HCT116 (cell line): ENCODE data around the gene LIMA1. TPM values are rescaled to one million over a fixed set of nuclear protein-coding genes. Genes with fewer than 3 reads are reported as not detected.
A peak's percentile ranks its signal among the peaks of the same experiment; 100 is the strongest.

Experiments
- ATAC-seq: fragments of 200-7000 bp; cut with Tn5 transposase; 2 replicates; pipeline ENCODE4 v1.9.1; 2020; ENCODE audit warnings: mild to moderate bottlenecking, moderate library complexity
- BruUV-seq: library from RNA; stranded (reverse); fragments of 400-500 nt; replicated peaks from 2 replicates; lab custom pipeline; 2021; lab: Mats Ljungman, UMichigan
- CTCF ChIA-PET: fragments of 300-600 bp; sonication (Branson Sonifier 250); formaldehyde crosslinking; loops from one replicate; lab custom pipeline; 2021; ENCODE audit warnings: antibody characterized with exemption; lab: Charles Lee
- POLR2A ChIA-PET: fragments of 300-600, 350-600 bp; sonication (Branson Sonifier 250); formaldehyde crosslinking; loops from one replicate; lab custom pipeline; 2021; ENCODE audit warnings: antibody characterized with exemption; lab: Charles Lee
- RAD21 ChIA-PET, 2 experiments: fragments of 300-600 bp; sonication (Branson Sonifier 250); formaldehyde crosslinking; loops; one replicate each; lab custom pipeline; 2023; ENCODE audit warnings: low total read pairs in 2 of 2; ENCODE audit not compliant: uncharacterized antibody in 2 of 2, unreplicated experiment in 2 of 2, low non-redundant PET in 1 of 2; lab: Charles Lee
- DNase-seq: peaks from one replicate; pipeline ENCODE4 v3.0.0-alpha.2; 2010; ENCODE audit warnings: low read depth, low spot score
- H2AFZ ChIP-seq: fragments of 200-600 bp; shearing (Covaris generic), sonication (generic); 2 replicates; pipeline ENCODE4 v1.6.1; 2017; ENCODE audit warnings: low read depth, mixed run types, mixed read lengths, antibody characterized with exemption, low read length; ENCODE audit not compliant: poor library complexity, severe bottlenecking
- H3K27ac ChIP-seq: 2 replicates; pipeline ENCODE4 v1.5.1; 2012; ENCODE audit warnings: low read depth, low read length
- H3K27me3 ChIP-seq: fragments of 200-600 bp; sonication (generic); 2 replicates; pipeline ENCODE4 v1.6.1; 2016; ENCODE audit warnings: mixed run types, low read length, mixed read lengths; ENCODE audit not compliant: insufficient read depth
- H3K36me3 ChIP-seq, 2 experiments: fragments of 200-500 bp in 1 of 2; fragments of 200-600 bp in 1 of 2; sonication (Bioruptor generic) in 1 of 2; sonication (generic) in 1 of 2; 2 replicates each; pipeline versions ENCODE4 v1.5.1 to v1.6.1; 2014 to 2016; ENCODE audit warnings: low read length in 2 of 2, inconsistent platforms in 1 of 2, mixed read lengths in 1 of 2, mixed run types in 1 of 2; ENCODE audit not compliant: insufficient read depth in 2 of 2, control insufficient read depth in 1 of 2
- H3K4me1 ChIP-seq, 2 experiments: fragments of 200-600 bp in 1 of 2; sonication (generic) in 1 of 2; 2 replicates each; pipeline versions ENCODE4 v1.5.1 to v1.6.1; 2012 to 2017; ENCODE audit warnings: low read length in 2 of 2, inconsistent platforms in 1 of 2, mild to moderate bottlenecking in 1 of 2, mixed read lengths in 1 of 2, mixed run types in 1 of 2, moderate library complexity in 1 of 2; ENCODE audit not compliant: insufficient read depth in 2 of 2, control insufficient read depth in 1 of 2
- H3K4me2 ChIP-seq: fragments of 200-600 bp; sonication (generic); 2 replicates; pipeline ENCODE4 v1.6.1; 2017; ENCODE audit warnings: mixed run types, low read length, mixed read lengths
- H3K4me3 ChIP-seq, 2 experiments: fragments of 200-600 bp in 1 of 2; sonication (generic) in 1 of 2; replicated peaks in 1 of 2; 2 replicates each; pipeline ENCODE4 v1.5.1; 2011 to 2016; ENCODE audit warnings: low read length in 2 of 2, control low read depth in 1 of 2, low read depth in 1 of 2, mild to moderate bottlenecking in 1 of 2, mixed read lengths in 1 of 2, mixed run types in 1 of 2
- H3K79me2 ChIP-seq: fragments of 200-600 bp; sonication (generic); 2 replicates; pipeline ENCODE4 v1.6.1; 2017; ENCODE audit warnings: mild to moderate bottlenecking, mixed run types, low read length, moderate library complexity, mixed read lengths; ENCODE audit not compliant: insufficient read depth
- H3K9ac ChIP-seq: fragments of 200-600 bp; sonication (generic); 2 replicates; pipeline ENCODE4 v1.6.1; 2016; ENCODE audit warnings: low read length, mixed read lengths
- H3K9me2 ChIP-seq: fragments of 200-600 bp; sonication (generic), shearing (Covaris generic); 2 replicates; pipeline ENCODE4 v1.6.1; 2017; ENCODE audit warnings: mixed run types, mild to moderate bottlenecking, moderate library complexity; ENCODE audit not compliant: insufficient read depth
- H3K9me3 ChIP-seq, 2 experiments: fragments of 200-500 bp in 1 of 2; fragments of 200-600 bp in 1 of 2; sonication (Bioruptor generic) in 1 of 2; sonication (generic) in 1 of 2; 2 replicates each; pipeline ENCODE4 v1.6.1; 2014 to 2017; ENCODE audit warnings: low read length in 2 of 2, mixed read lengths in 2 of 2, inconsistent platforms in 1 of 2, low read depth in 1 of 2, mild to moderate bottlenecking in 1 of 2, mixed run types in 1 of 2, moderate library complexity in 1 of 2; ENCODE audit not compliant: control insufficient read depth in 1 of 2, insufficient read depth in 1 of 2
- H4K20me1 ChIP-seq: fragments of 200-600 bp; sonication (generic), shearing (Covaris generic); 2 replicates; pipeline ENCODE4 v1.6.1; 2017; ENCODE audit warnings: mixed run types, mild to moderate bottlenecking, moderate library complexity; ENCODE audit not compliant: insufficient read depth
- CEBPB ChIP-seq: IDR thresholded peaks from 2 replicates; pipeline ENCODE4 v1.6.1; 2012; ENCODE audit warnings: low read depth
- ELF1 ChIP-seq: IDR thresholded peaks from 2 replicates; pipeline ENCODE4 v1.6.1; 2012; ENCODE audit warnings: low read depth, borderline replicate concordance
- EZH2phosphoT487 ChIP-seq: fragments of 200-600 bp; IDR thresholded peaks from 2 replicates; pipeline ENCODE4 v1.6.1; 2018; ENCODE audit warnings: antibody characterized with exemption, borderline replicate concordance
- FOSL1 ChIP-seq: IDR thresholded peaks from 2 replicates; pipeline ENCODE4 v1.6.1; 2012; ENCODE audit warnings: low read depth
- MAX ChIP-seq: IDR thresholded peaks from 2 replicates; pipeline ENCODE4 v1.6.1; 2012
- SP1 ChIP-seq: IDR thresholded peaks from 2 replicates; pipeline ENCODE4 v1.6.1; 2012; ENCODE audit warnings: low read depth
- SRF ChIP-seq: IDR thresholded peaks from 2 replicates; pipeline ENCODE4 v1.6.1; 2012; ENCODE audit warnings: low read depth
- TCF7L2 ChIP-seq: IDR thresholded peaks from 2 replicates; pipeline ENCODE4 v1.7.0; 2011; ENCODE audit warnings: borderline replicate concordance, inconsistent platforms; ENCODE audit not compliant: insufficient read depth, insufficient read length; ENCODE audit errors: extremely low read depth
- ZNF274 ChIP-seq: fragments of 200-500 bp; sonication (Bioruptor generic); IDR thresholded peaks from 2 replicates; pipeline ENCODE4 v1.6.1; 2014; ENCODE audit warnings: mild to moderate bottlenecking, low read depth, low read length, inconsistent platforms
- intact Hi-C: fragments of 100-400 bp; cut with micrococcal nuclease; formaldehyde crosslinking; loops from 2 replicates; pipeline ENCODE4 v1.10.0; 2022
- total RNA-seq: library from RNA; stranded (reverse); gene quantifications from one replicate; pipeline ENCODE4 v1.2.1, GENCODE V29; 2021; ENCODE audit not compliant: unreplicated experiment
- TF ChIP-seq, protein P1 (sequence below): IDR thresholded peaks from 2 replicates; pipeline ENCODE4 v1.6.1; 2012

The LIMA1 gene
- total RNA-seq, 1 experiment from 2014 or later, result 79.6 TPM

DNA sequence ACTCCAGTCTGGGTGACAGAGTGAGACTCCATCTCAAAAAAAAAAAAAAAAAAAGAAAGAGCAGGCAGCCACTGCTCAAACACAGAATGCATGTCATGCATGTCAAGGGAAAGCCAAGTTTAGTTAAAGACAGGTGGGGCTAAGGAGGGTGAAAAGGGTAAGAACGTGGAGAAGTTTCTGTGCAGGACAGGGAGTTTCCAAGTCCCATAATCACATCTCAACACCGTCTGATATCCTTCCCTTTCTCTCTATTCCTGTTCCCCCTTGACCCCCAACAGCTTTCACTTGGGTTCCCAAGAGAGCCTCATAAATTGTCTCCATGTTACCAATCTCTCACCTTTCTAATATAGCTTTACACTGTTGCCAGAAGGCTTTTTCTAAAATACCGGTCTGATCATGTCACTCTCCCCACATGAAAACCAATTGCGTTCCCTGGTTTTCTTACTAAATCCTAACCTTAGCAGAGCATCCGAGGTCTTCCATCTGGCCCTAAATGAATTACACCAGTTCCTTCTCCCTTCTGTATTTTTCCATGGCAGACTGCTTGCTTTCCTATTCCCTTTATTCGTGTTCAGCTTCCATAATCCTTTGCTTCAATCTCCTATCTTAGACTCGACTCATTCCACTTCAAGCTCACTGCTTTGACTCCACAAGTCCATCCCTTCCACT is 37.0 kb downstream of the LIMA1 start:
- Histone ChIP-seq H3K9ac (peak overlapping the region; percentile 56), H3K27me3 (no peaks in the 10 kb centered on the region), H3K79me2 (no peaks in the 10 kb centered on the region), H3K9me2 (no peaks in the 10 kb centered on the region), H4K20me1 (no peaks in the 10 kb centered on the region), H3K36me3 (no peaks in the 10 kb centered on the region), H3K27ac (peak overlapping the region; percentile 61), H2AFZ (no peak overlapping the region), H3K4me1 (peaks cover 74 to 93% of the 10 kb centered on the region in 2 experiments), H3K4me3 (no peak overlapping the region), H3K4me2 (peak overlapping the region; percentile 55), H3K9me3 (no peaks in the 10 kb centered on the region)
- BruUV-seq, result TSS peak; percentile 38
- TF ChIP-seq EZH2phosphoT487 (no peak), MAX (no peak), FOSL1 (no peak), ZNF274 (no peak), SP1 (no peak), ELF1 (no peak), SRF (no peak), CEBPB (no peak), TCF7L2 (no peak)
- TF ChIP-seq, protein P1, sequence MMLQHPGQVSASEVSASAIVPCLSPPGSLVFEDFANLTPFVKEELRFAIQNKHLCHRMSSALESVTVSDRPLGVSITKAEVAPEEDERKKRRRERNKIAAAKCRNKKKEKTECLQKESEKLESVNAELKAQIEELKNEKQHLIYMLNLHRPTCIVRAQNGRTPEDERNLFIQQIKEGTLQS, result no peak
- ChIA-PET RAD21 (interaction anchor here in 1 of 2 experiments (0.6 kb wide), 1 partner anchor 132 kb away, joined by 4 read pairs; no protein-coding TSS in a partner anchor), CTCF (interaction anchor here (0.6 to 1.7 kb wide), 6 partner anchors 15 to 392 kb away, joined by 3 read pairs; no protein-coding TSS in a partner anchor), POLR2A (interaction anchor here (1.5 to 1.9 kb wide), 3 partner anchors 13 to 37 kb away, joined by 5 to 7 read pairs (median 7); partner anchors contain the start of gene LIMA1)
- ATAC-seq (peak; percentile 5; the same call in 1 of the 2 replicates), DNase-seq (no peak)
- intact Hi-C loops, result loop anchor here (2.0 kb wide), 1 partner anchor 44 kb away; no protein-coding TSS in a partner anchor
